HCT116 (cell line): ENCODE measurements around the gene COBLL1. TPM values are rescaled to one million over a fixed set of nuclear protein-coding genes. Genes with fewer than 3 reads are reported as not detected.

Experiments
- ATAC-seq: fragments of 200-7000 bp; cut with Tn5 transposase; 2 replicates; pipeline ENCODE4 v1.9.1; 2020; ENCODE audit warnings: mild to moderate bottlenecking, moderate library complexity
- BruUV-seq: library from RNA; stranded (reverse); fragments of 400-500 nt; replicated peaks from 2 replicates; lab custom pipeline; 2021; lab: Mats Ljungman, UMichigan
- CTCF ChIA-PET: fragments of 300-600 bp; sonication (Branson Sonifier 250); formaldehyde crosslinking; loops from one replicate; lab custom pipeline; 2021; ENCODE audit warnings: antibody characterized with exemption; lab: Charles Lee
- POLR2A ChIA-PET: fragments of 300-600, 350-600 bp; sonication (Branson Sonifier 250); formaldehyde crosslinking; loops from one replicate; lab custom pipeline; 2021; ENCODE audit warnings: antibody characterized with exemption; lab: Charles Lee
- RAD21 ChIA-PET, 2 experiments: fragments of 300-600 bp; sonication (Branson Sonifier 250); formaldehyde crosslinking; loops; one replicate each; lab custom pipeline; 2023; ENCODE audit warnings: low total read pairs in 2 of 2; ENCODE audit not compliant: uncharacterized antibody in 2 of 2, unreplicated experiment in 2 of 2, low non-redundant PET in 1 of 2; lab: Charles Lee
- DNase-seq: peaks from one replicate; pipeline ENCODE4 v3.0.0-alpha.2; 2010; ENCODE audit warnings: low read depth, low spot score
- H2AFZ ChIP-seq: fragments of 200-600 bp; shearing (Covaris generic), sonication (generic); 2 replicates; pipeline ENCODE4 v1.6.1; 2017; ENCODE audit warnings: low read depth, mixed run types, mixed read lengths, antibody characterized with exemption, low read length; ENCODE audit not compliant: poor library complexity, severe bottlenecking
- H3K27ac ChIP-seq: 2 replicates; pipeline ENCODE4 v1.5.1; 2012; ENCODE audit warnings: low read depth, low read length
- H3K27me3 ChIP-seq: fragments of 200-600 bp; sonication (generic); 2 replicates; pipeline ENCODE4 v1.6.1; 2016; ENCODE audit warnings: mixed run types, low read length, mixed read lengths; ENCODE audit not compliant: insufficient read depth
- H3K36me3 ChIP-seq, 2 experiments: fragments of 200-500 bp in 1 of 2; fragments of 200-600 bp in 1 of 2; sonication (Bioruptor generic) in 1 of 2; sonication (generic) in 1 of 2; 2 replicates each; pipeline versions ENCODE4 v1.5.1 to v1.6.1; 2014 to 2016; ENCODE audit warnings: low read length in 2 of 2, inconsistent platforms in 1 of 2, mixed read lengths in 1 of 2, mixed run types in 1 of 2; ENCODE audit not compliant: insufficient read depth in 2 of 2, control insufficient read depth in 1 of 2
- H3K4me1 ChIP-seq, 2 experiments: fragments of 200-600 bp in 1 of 2; sonication (generic) in 1 of 2; 2 replicates each; pipeline versions ENCODE4 v1.5.1 to v1.6.1; 2012 to 2017; ENCODE audit warnings: low read length in 2 of 2, inconsistent platforms in 1 of 2, mild to moderate bottlenecking in 1 of 2, mixed read lengths in 1 of 2, mixed run types in 1 of 2, moderate library complexity in 1 of 2; ENCODE audit not compliant: insufficient read depth in 2 of 2, control insufficient read depth in 1 of 2
- H3K4me2 ChIP-seq: fragments of 200-600 bp; sonication (generic); 2 replicates; pipeline ENCODE4 v1.6.1; 2017; ENCODE audit warnings: mixed run types, low read length, mixed read lengths
- H3K4me3 ChIP-seq, 2 experiments: fragments of 200-600 bp in 1 of 2; sonication (generic) in 1 of 2; replicated peaks in 1 of 2; 2 replicates each; pipeline ENCODE4 v1.5.1; 2011 to 2016; ENCODE audit warnings: low read length in 2 of 2, control low read depth in 1 of 2, low read depth in 1 of 2, mild to moderate bottlenecking in 1 of 2, mixed read lengths in 1 of 2, mixed run types in 1 of 2
- H3K79me2 ChIP-seq: fragments of 200-600 bp; sonication (generic); 2 replicates; pipeline ENCODE4 v1.6.1; 2017; ENCODE audit warnings: mild to moderate bottlenecking, mixed run types, low read length, moderate library complexity, mixed read lengths; ENCODE audit not compliant: insufficient read depth
- H3K9ac ChIP-seq: fragments of 200-600 bp; sonication (generic); 2 replicates; pipeline ENCODE4 v1.6.1; 2016; ENCODE audit warnings: low read length, mixed read lengths
- H3K9me2 ChIP-seq: fragments of 200-600 bp; sonication (generic), shearing (Covaris generic); 2 replicates; pipeline ENCODE4 v1.6.1; 2017; ENCODE audit warnings: mixed run types, mild to moderate bottlenecking, moderate library complexity; ENCODE audit not compliant: insufficient read depth
- H3K9me3 ChIP-seq, 2 experiments: fragments of 200-500 bp in 1 of 2; fragments of 200-600 bp in 1 of 2; sonication (Bioruptor generic) in 1 of 2; sonication (generic) in 1 of 2; 2 replicates each; pipeline ENCODE4 v1.6.1; 2014 to 2017; ENCODE audit warnings: low read length in 2 of 2, mixed read lengths in 2 of 2, inconsistent platforms in 1 of 2, low read depth in 1 of 2, mild to moderate bottlenecking in 1 of 2, mixed run types in 1 of 2, moderate library complexity in 1 of 2; ENCODE audit not compliant: control insufficient read depth in 1 of 2, insufficient read depth in 1 of 2
- H4K20me1 ChIP-seq: fragments of 200-600 bp; sonication (generic), shearing (Covaris generic); 2 replicates; pipeline ENCODE4 v1.6.1; 2017; ENCODE audit warnings: mixed run types, mild to moderate bottlenecking, moderate library complexity; ENCODE audit not compliant: insufficient read depth
- CBX3 ChIP-seq: IDR thresholded peaks from 2 replicates; pipeline ENCODE4 v1.6.1; 2012; ENCODE audit warnings: low read depth
- CEBPB ChIP-seq: IDR thresholded peaks from 2 replicates; pipeline ENCODE4 v1.6.1; 2012; ENCODE audit warnings: low read depth
- ELF1 ChIP-seq: IDR thresholded peaks from 2 replicates; pipeline ENCODE4 v1.6.1; 2012; ENCODE audit warnings: low read depth, borderline replicate concordance
- EZH2phosphoT487 ChIP-seq: fragments of 200-600 bp; IDR thresholded peaks from 2 replicates; pipeline ENCODE4 v1.6.1; 2018; ENCODE audit warnings: antibody characterized with exemption, borderline replicate concordance
- FOSL1 ChIP-seq: IDR thresholded peaks from 2 replicates; pipeline ENCODE4 v1.6.1; 2012; ENCODE audit warnings: low read depth
- RAD21 ChIP-seq: IDR thresholded peaks from 2 replicates; pipeline ENCODE4 v1.6.1; 2012; ENCODE audit warnings: low read depth, mild to moderate bottlenecking
- REST ChIP-seq: IDR thresholded peaks from 2 replicates; pipeline ENCODE4 v1.6.1; 2012; ENCODE audit warnings: low read depth
- SP1 ChIP-seq: IDR thresholded peaks from 2 replicates; pipeline ENCODE4 v1.6.1; 2012; ENCODE audit warnings: low read depth
- SRF ChIP-seq: IDR thresholded peaks from 2 replicates; pipeline ENCODE4 v1.6.1; 2012; ENCODE audit warnings: low read depth
- TCF7L2 ChIP-seq: IDR thresholded peaks from 2 replicates; pipeline ENCODE4 v1.7.0; 2011; ENCODE audit warnings: borderline replicate concordance, inconsistent platforms; ENCODE audit not compliant: insufficient read depth, insufficient read length; ENCODE audit errors: extremely low read depth
- YY1 ChIP-seq: IDR thresholded peaks from 2 replicates; pipeline ENCODE4 v1.6.1; 2011; ENCODE audit warnings: low read length, low read depth, moderate library complexity, mild to moderate bottlenecking; ENCODE audit not compliant: insufficient replicate concordance; ENCODE audit errors: extremely low read depth
- ZFX ChIP-seq: fragments of 450-650 bp; IDR thresholded peaks from 2 replicates; pipeline ENCODE4 v1.6.1; 2017
- ZNF274 ChIP-seq: fragments of 200-500 bp; sonication (Bioruptor generic); IDR thresholded peaks from 2 replicates; pipeline ENCODE4 v1.6.1; 2014; ENCODE audit warnings: mild to moderate bottlenecking, low read depth, low read length, inconsistent platforms
- intact Hi-C: fragments of 100-400 bp; cut with micrococcal nuclease; formaldehyde crosslinking; loops from 2 replicates; pipeline ENCODE4 v1.10.0; 2022
- total RNA-seq: library from RNA; stranded (reverse); gene quantifications from one replicate; pipeline ENCODE4 v1.2.1, GENCODE V29; 2021; ENCODE audit not compliant: unreplicated experiment
- TF ChIP-seq, protein P1 (sequence below), 3 experiments: fragments of 200-600 bp in 1 of 3; sonication (generic) in 1 of 3; IDR thresholded peaks in 2 of 3; conservative IDR thresholded peaks in 1 of 3; 2 replicates each; pipeline ENCODE4 v1.5.1; 2012 to 2017; ENCODE audit warnings: low read depth in 2 of 3, low read length in 2 of 3, antibody characterized with exemption in 1 of 3, borderline replicate concordance in 1 of 3, control low read depth in 1 of 3, mild to moderate bottlenecking in 1 of 3, mixed read lengths in 1 of 3, mixed run types in 1 of 3, moderate library complexity in 1 of 3; ENCODE audit not compliant: insufficient read depth in 1 of 3
- TF ChIP-seq, protein P2 (sequence below): IDR thresholded peaks from 2 replicates; pipeline ENCODE4 v1.6.1; 2012
- TF ChIP-seq, protein P3 (sequence below): IDR thresholded peaks from 2 replicates; pipeline ENCODE4 v1.6.1; 2011; ENCODE audit warnings: mild to moderate bottlenecking, low read length, moderate library complexity; ENCODE audit not compliant: insufficient replicate concordance; ENCODE audit errors: extremely low read depth

The COBLL1 gene
- total RNA-seq, 1 experiment from 2014 or later, result 3.6 TPM

GRCh38 chr2:164824872-164825271 is 16.8 kb downstream of the COBLL1 start:
- TF ChIP-seq ELF1 (no peak), FOSL1 (no peak), ZFX (no peak), EZH2phosphoT487 (no peak), CEBPB (no peak), SP1 (no peak), ZNF274 (no peak), YY1 (no peak), CBX3 (no peak), SRF (no peak), REST (no peak), TCF7L2 (no peak), RAD21 (no peak)
- TF ChIP-seq, protein P1, sequence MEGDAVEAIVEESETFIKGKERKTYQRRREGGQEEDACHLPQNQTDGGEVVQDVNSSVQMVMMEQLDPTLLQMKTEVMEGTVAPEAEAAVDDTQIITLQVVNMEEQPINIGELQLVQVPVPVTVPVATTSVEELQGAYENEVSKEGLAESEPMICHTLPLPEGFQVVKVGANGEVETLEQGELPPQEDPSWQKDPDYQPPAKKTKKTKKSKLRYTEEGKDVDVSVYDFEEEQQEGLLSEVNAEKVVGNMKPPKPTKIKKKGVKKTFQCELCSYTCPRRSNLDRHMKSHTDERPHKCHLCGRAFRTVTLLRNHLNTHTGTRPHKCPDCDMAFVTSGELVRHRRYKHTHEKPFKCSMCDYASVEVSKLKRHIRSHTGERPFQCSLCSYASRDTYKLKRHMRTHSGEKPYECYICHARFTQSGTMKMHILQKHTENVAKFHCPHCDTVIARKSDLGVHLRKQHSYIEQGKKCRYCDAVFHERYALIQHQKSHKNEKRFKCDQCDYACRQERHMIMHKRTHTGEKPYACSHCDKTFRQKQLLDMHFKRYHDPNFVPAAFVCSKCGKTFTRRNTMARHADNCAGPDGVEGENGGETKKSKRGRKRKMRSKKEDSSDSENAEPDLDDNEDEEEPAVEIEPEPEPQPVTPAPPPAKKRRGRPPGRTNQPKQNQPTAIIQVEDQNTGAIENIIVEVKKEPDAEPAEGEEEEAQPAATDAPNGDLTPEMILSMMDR (IDR thresholded peaks at IDR 0.05 in 2 of 3, conservative IDR thresholded peaks at IDR 0.05 in 1 of 3; ENCODE audit: borderline replicate concordance in 1 of 3, insufficient read depth in 1 of 3, low read depth in 2 of 3, low read length in 2 of 3), result no peak
- TF ChIP-seq, protein P2, sequence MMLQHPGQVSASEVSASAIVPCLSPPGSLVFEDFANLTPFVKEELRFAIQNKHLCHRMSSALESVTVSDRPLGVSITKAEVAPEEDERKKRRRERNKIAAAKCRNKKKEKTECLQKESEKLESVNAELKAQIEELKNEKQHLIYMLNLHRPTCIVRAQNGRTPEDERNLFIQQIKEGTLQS, result no peak
- TF ChIP-seq, protein P3, sequence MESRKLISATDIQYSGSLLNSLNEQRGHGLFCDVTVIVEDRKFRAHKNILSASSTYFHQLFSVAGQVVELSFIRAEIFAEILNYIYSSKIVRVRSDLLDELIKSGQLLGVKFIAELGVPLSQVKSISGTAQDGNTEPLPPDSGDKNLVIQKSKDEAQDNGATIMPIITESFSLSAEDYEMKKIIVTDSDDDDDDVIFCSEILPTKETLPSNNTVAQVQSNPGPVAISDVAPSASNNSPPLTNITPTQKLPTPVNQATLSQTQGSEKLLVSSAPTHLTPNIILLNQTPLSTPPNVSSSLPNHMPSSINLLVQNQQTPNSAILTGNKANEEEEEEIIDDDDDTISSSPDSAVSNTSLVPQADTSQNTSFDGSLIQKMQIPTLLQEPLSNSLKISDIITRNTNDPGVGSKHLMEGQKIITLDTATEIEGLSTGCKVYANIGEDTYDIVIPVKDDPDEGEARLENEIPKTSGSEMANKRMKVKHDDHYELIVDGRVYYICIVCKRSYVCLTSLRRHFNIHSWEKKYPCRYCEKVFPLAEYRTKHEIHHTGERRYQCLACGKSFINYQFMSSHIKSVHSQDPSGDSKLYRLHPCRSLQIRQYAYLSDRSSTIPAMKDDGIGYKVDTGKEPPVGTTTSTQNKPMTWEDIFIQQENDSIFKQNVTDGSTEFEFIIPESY, result no peak
- no peak overlapping the region for H3K4me3 ChIP-seq
- no peaks in the 10 kb centered on the region for H3K79me2 ChIP-seq
- no peaks in the 10 kb centered on the region for H3K27me3 ChIP-seq
- ChIA-PET POLR2A (no interaction called here), RAD21 (no interaction called here), CTCF (no interaction called here)
- H2AFZ ChIP-seq, result no peak overlapping the region
- ATAC-seq (no peak), DNase-seq (no peak)
- no peaks in the 10 kb centered on the region for H3K36me3 ChIP-seq
- H3K4me2 ChIP-seq, result no peak overlapping the region
- H3K27ac ChIP-seq, result no peak overlapping the region
- no TSS peak for BruUV-seq
- no peaks in the 10 kb centered on the region for H3K4me1 ChIP-seq
- no peaks in the 10 kb centered on the region for H3K9me3 ChIP-seq
- no peaks in the 10 kb centered on the region for H4K20me1 ChIP-seq
- intact Hi-C loops, result no loop called here
- H3K9me2 ChIP-seq, result no peaks in the 10 kb centered on the region
- no peak overlapping the region for H3K9ac ChIP-seq
